ENCODE measurements around the gene TMEM179B.
A peak's percentile ranks its signal among the peaks of the same experiment; 100 is the strongest.
"Not testable (repeated sequence)": the region's sequence is repeated elsewhere in the genome, so short reads cannot be mapped to it uniquely, and the experiment has no call there.

Gene TMEM179B

DNA sequence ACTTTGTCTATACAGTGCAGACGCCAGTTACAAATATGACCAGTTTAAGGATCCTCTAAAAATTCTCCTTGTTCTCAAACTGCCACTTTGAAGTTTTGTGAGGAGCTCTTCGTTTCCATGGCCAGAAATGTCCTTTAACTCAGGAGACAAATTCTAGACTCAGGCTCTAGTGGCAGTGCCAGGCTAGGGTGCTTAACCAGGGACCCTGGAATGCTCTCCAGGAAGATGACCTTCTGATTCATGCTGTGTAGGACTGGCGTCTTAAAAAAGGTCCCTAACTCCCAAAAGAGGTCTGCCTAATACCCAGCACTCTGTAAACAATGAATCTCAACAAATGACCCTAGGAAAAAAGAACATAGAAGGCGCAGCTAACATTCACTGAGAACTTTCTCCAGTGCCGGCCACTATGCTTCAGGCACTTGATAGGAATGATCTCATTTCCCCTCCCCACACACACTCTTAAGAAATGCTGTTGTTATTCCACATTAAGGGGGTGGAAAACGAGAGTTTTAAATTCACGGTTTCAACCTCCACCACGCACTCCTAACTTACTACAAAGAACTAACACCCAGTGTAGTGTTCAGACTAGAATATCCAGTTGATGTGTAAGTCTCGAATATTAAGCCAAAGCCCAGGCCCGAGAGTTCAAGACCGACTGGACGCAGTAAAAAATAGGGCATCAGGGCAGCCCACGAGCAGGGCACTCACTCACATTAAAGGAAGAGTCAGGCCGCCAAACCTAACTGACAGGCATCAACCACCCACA is 17.3 kb downstream of the TMEM179B start:
- Mint-ChIP-seq H3K27ac (peak overlapping the region; percentile 97), H3K36me3 (peaks cover 24% of the 10 kb centered on the region), H3K4me1 (peaks cover 20% of the 10 kb centered on the region), H3K9me3 (no peaks in the 10 kb centered on the region), H3K4me3 (peak overlapping the region; percentile 96), H3K27me3 (no peaks in the 10 kb centered on the region)
- ATAC-seq (ENCODE audit: low read depth) (peak; percentile 6), DNase-seq (ENCODE audit: low spot score in 2 of 2) (no peak)

DNA sequence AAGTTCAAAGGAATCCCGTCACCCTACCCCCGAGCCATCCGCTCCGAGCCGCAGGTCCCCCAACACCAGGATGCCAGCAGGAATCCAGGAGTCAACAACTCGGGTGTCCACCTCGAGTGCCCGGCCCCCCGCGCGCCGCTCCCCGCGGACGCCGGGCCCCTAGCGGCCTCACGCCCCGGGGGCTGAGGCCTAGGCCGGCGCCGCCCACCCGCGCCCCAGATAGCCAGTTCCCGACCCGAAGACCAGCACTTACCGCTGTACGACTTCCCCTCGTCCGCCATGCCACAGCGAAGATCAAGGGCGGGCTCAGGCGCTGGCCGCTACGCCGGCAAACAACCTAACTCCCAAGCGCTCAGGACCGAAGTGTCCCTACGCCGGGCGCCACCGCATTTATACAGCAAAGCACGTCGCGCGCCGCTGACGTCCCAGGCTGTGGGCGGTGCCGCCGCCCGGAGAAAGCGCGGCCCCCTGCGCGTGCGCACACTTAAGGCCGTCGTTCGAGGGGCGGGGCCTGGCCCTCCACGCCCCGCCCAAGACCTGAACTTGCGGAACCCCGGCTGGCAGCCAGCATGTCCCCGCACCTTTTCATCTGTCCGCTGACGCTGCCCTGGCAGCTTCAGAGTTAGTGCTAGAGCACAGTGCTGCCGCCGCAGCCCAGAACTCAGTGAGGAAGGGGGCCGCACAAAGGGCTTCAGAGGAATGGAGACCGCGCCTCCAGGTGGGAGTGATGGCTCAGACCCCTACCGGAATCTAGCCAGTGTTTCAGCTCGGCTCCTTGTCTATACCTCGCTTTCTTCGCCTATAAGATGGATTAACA is 18.1 kb downstream of the TMEM179B start, which contains the start of gene NXF1:
TSS of gene NXF1 (minus strand) at position 365 of the 817 bp plus-strand sequence. CDS start at position 281, 84 bp downstream.
- Mint-ChIP-seq H3K36me3 (peaks cover 18% of the 10 kb centered on the region), H3K27me3 (no peaks in the 10 kb centered on the region), H3K27ac (peak within 1 kb of the TSS; percentile 97), H3K4me1 (peaks cover 20% of the 10 kb centered on the region), H3K4me3 (peak within 1 kb of the TSS; percentile 96), H3K9me3 (no peaks in the 10 kb centered on the region)
- peak; percentile 98 to 99 for DNase-seq (ENCODE audit: low spot score in 2 of 2)
- ATAC-seq (ENCODE audit: low read depth): peak; percentile 87

DNA sequence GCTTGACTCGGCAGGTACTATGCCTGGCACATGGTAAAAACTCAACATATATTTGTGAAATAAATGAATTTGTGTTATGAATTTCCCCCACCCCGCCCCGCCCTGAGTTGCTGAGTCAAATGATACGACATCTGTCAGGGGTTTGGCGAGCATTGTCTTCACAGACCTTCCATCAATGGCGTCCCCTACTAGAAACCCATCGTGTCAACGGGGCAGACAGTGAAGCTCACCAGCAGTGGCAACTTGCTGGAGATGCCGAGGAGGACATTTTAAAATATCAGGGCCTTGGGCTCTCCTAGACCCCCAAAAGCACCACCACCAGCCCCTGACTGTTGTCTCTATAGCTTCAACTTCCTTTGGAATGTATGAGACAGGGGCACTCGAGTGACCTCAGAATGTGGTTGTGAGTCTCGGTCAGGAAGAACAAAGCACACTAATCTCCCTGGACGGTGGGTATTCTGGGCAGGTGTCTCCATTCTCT is 18.8 kb downstream of the TMEM179B start:
- peaks cover 20% of the 10 kb centered on the region for H3K4me1 Mint-ChIP-seq
- peak overlapping the region; percentile 97 for H3K27ac Mint-ChIP-seq
- no peaks in the 10 kb centered on the region for H3K9me3 Mint-ChIP-seq
- H3K4me3 Mint-ChIP-seq: peak overlapping the region; percentile 96
- peaks cover 15% of the 10 kb centered on the region for H3K36me3 Mint-ChIP-seq
- ATAC-seq (ENCODE audit: low read depth) (peak; percentile 9), DNase-seq (ENCODE audit: low spot score in 2 of 2) (no peak)
- H3K27me3 Mint-ChIP-seq: no peaks in the 10 kb centered on the region

DNA sequence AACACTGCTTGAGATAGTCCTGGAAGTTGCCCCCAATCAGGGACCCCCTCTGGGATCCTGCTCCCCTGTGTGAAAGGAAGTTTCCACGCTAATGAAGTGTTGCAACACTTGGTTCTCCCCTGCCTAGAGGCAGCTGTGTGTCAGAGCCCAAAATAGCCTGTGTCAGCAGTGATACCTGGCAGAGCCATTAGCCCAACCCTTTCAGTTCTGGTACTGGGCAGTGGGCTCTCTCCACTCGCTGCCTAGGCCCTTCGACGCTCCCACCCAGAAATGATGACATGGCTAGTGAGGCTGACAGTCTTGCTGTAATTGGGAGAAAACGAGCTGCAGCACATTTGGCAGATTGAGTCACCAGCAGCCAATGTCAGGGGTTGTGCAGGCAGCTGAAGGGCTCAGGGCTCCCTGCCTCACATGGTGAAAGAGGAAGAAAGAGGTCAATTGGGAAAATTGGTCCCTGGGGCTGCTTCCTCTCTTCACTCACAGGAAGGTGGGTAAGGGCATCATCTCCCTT is 19.5 kb downstream of the TMEM179B start:
- H3K9me3 Mint-ChIP-seq: no peaks in the 10 kb centered on the region
- ATAC-seq (ENCODE audit: low read depth) (no peak), DNase-seq (ENCODE audit: low spot score in 2 of 2) (no peak)
- H3K4me3 Mint-ChIP-seq: peak overlapping the region; percentile 96
- H3K36me3 Mint-ChIP-seq: peaks cover 11% of the 10 kb centered on the region
- no peaks in the 10 kb centered on the region for H3K27me3 Mint-ChIP-seq
- H3K4me1 Mint-ChIP-seq: peaks cover 20% of the 10 kb centered on the region
- H3K27ac Mint-ChIP-seq: peak overlapping the region; percentile 28

DNA sequence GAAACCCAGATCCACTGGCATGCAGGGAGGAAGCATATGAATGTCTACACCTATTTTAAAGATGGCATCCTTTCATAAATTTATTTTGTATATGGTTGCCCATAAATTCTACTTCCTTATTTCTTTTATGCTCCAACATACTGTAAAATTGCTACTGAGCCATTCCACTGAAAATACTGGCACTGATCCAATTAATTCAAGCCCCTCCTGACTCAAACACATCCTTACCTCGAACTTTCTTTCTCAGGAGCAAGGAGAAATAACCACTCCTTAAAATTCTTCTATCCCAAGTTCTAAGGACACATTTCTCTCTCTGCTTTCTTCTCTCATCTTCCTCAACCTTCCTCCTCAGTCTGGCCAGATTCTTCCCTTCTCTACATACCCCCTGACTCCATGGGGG is 23.5 kb downstream of the TMEM179B start:
- DNase-seq (ENCODE audit: low spot score in 2 of 2) (no peak), ATAC-seq (ENCODE audit: low read depth) (no peak)
- no peaks in the 10 kb centered on the region for H3K27me3 Mint-ChIP-seq
- no peaks in the 10 kb centered on the region for H3K9me3 Mint-ChIP-seq
- peaks cover 7% of the 10 kb centered on the region for H3K4me1 Mint-ChIP-seq
- H3K36me3 Mint-ChIP-seq: peaks cover 1% of the 10 kb centered on the region
- no peak overlapping the region for H3K27ac Mint-ChIP-seq
- H3K4me3 Mint-ChIP-seq: no peak overlapping the region

DNA sequence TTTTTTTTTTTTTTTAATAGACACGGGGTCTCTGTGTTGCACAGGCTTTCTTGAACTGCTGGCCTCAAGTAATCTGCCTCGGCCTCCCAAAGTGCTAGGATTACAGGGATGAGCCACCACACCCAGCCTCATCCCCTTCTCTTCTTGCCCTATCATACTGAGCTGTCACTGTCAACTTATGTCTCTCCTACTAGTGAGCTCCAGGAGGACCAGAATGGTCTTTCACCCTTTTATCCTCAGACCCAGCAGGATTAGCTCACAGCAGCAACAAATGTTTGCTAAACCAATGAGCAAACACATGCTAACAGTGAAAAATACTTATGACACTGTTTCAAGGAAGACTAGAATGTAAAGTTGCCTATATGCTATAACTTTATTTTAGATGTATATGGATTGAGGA is 24.5 kb downstream of the TMEM179B start:
- no peaks in the 10 kb centered on the region for H3K27me3 Mint-ChIP-seq
- no peaks in the 10 kb centered on the region for H3K9me3 Mint-ChIP-seq
- H3K4me1 Mint-ChIP-seq: peaks cover 5% of the 10 kb centered on the region
- H3K4me3 Mint-ChIP-seq: no peak overlapping the region
- ATAC-seq (ENCODE audit: low read depth) (no peak), DNase-seq (ENCODE audit: low spot score in 2 of 2) (no peak)
- H3K27ac Mint-ChIP-seq: no peak overlapping the region
- H3K36me3 Mint-ChIP-seq: peaks cover 1% of the 10 kb centered on the region

DNA sequence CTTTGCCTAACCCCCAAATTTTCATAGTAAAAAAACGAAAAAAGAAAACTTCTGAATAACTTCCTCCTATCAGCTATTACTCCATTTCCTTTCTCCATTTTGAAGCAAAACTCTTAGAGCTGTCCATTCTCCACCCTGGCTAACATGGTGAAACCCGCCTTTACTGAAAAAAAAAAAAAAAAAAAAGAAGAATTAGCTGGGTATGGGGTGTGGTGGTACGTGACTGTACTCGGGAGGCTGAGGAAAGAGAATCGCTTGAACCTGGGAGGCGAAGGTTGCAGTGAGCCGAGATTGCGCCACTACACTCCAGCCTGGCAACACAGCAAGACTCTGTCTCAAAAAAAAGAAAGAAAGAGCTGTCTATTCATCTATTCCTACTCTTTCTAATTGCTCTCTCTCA is 29.4 kb downstream of the TMEM179B start:
- H3K36me3 Mint-ChIP-seq: peaks cover 10% of the 10 kb centered on the region
- H3K9me3 Mint-ChIP-seq: no peaks in the 10 kb centered on the region
- no peaks in the 10 kb centered on the region for H3K4me1 Mint-ChIP-seq
- no peak overlapping the region for H3K4me3 Mint-ChIP-seq
- DNase-seq (ENCODE audit: low spot score in 2 of 2) (no peak), ATAC-seq (ENCODE audit: low read depth) (no peak)
- no peaks in the 10 kb centered on the region for H3K27me3 Mint-ChIP-seq
- H3K27ac Mint-ChIP-seq: no peak overlapping the region

DNA sequence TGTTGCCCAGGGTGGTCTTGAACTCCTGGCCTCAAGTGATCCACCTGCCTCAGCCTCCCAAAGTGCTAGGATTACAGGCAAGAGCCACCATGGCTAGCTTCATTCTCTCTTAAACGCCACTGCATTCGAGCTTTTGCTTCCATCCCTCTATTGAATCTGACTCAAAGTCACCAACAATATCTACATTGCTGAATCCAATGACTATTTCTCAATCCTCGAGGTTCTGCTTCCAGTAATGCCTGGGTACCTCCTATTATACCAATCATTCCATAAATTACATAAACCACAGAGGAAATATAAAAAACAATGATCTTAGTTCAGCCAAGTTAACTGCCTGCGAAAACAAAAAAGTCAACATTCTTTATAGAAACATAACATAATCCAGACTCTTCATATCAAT is 29.9 kb downstream of the TMEM179B start:
- Mint-ChIP-seq H3K36me3 (peaks cover 10% of the 10 kb centered on the region), H3K9me3 (no peaks in the 10 kb centered on the region), H3K4me3 (no peak overlapping the region), H3K27me3 (no peaks in the 10 kb centered on the region), H3K4me1 (no peaks in the 10 kb centered on the region), H3K27ac (no peak overlapping the region)
- DNase-seq (ENCODE audit: low spot score in 2 of 2) (no peak), ATAC-seq (ENCODE audit: low read depth) (no peak)

DNA sequence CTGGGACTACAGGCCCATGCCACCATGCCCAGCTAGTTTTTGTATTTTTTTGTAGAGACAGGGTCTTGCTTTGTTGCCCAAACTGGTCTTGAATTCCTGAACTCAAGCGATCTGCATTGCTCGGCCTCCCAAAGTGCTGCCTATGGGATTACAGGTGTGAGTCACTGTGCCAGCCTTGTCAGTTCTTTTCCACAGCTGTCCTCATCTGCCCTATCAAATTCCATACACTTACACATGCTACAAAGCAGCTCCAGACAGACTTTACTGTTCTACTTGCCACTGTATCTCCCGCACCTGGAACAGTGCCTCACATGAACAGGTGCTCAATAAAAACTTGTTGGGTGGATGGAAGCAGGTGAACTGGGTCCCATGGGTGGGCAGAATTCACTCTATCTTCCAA is 36.5 kb downstream of the TMEM179B start:
- no peak for DNase-seq (ENCODE audit: low spot score in 2 of 2)
- Mint-ChIP-seq H3K27ac (peak overlapping the region; percentile 0), H3K9me3 (no peaks in the 10 kb centered on the region), H3K27me3 (no peaks in the 10 kb centered on the region), H3K4me1 (peaks cover 4% of the 10 kb centered on the region), H3K4me3 (no peak overlapping the region), H3K36me3 (peaks cover 28% of the 10 kb centered on the region)
- ATAC-seq (ENCODE audit: low read depth): no peak

DNA sequence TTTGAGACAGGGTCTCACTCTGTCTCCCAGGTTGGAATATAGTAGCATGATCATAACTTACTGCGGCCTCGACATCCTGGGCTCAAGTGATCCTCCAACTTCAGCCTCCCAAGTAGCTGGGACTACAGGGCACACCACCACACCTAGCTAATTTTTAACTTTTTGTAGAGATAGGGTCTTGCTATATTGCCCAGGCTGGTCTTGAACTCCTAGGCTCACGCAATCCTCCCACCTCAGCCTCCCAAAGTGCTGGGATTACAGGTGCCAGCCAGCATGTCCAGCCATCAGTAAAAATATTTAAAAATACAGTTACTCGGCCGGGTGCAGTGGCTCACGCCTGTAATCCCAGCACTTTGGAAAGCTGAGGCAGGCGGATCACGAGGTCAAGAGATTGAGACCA is 40.9 kb downstream of the TMEM179B start:
- H3K4me1 Mint-ChIP-seq: peaks cover 19% of the 10 kb centered on the region
- not testable (repeated sequence) for H3K4me3 Mint-ChIP-seq; DNase-seq (ENCODE audit: low spot score in 2 of 2); H3K27me3 Mint-ChIP-seq; H3K9me3 Mint-ChIP-seq; ATAC-seq (ENCODE audit: low read depth); H3K27ac Mint-ChIP-seq
- peaks cover 20% of the 10 kb centered on the region for H3K36me3 Mint-ChIP-seq

DNA sequence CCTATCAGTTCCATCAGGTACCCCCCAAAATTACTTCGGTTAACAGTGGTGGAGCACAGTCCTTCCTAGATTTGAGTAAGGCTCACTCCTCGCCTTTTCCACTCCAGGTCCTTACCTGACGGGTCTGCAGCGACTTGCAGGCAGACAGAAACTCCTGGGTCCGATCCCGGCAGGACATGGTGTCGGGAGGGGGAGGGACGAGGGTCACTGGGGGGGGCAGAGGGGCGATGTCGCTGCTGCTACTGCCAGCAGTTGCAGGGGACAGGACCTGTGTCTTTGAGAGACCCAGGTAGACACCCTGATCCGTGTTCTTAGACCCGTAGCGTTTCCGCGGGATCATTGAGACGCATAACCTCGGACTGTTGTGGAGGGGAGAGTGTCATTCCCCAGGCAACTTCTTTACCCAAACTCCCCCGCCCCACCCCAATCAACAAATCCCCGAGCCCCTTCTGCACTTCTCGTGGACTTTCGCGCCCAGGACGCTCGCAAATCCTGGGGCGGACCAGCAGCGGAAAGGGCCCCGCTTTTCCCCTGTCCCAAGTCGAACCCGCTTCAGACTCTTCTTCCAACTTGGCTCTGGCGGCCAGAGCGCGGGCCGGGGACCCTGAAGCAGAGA is 43.8 kb downstream of the TMEM179B start:
- H3K27me3 Mint-ChIP-seq: no peaks in the 10 kb centered on the region
- H3K36me3 Mint-ChIP-seq: peaks cover 18% of the 10 kb centered on the region
- DNase-seq (ENCODE audit: low spot score in 2 of 2): no peak
- peak overlapping the region; percentile 95 for H3K27ac Mint-ChIP-seq
- no peaks in the 10 kb centered on the region for H3K9me3 Mint-ChIP-seq
- ATAC-seq (ENCODE audit: low read depth): no peak
- H3K4me1 Mint-ChIP-seq: peaks cover 27% of the 10 kb centered on the region
- peak overlapping the region; percentile 88 for H3K4me3 Mint-ChIP-seq

DNA sequence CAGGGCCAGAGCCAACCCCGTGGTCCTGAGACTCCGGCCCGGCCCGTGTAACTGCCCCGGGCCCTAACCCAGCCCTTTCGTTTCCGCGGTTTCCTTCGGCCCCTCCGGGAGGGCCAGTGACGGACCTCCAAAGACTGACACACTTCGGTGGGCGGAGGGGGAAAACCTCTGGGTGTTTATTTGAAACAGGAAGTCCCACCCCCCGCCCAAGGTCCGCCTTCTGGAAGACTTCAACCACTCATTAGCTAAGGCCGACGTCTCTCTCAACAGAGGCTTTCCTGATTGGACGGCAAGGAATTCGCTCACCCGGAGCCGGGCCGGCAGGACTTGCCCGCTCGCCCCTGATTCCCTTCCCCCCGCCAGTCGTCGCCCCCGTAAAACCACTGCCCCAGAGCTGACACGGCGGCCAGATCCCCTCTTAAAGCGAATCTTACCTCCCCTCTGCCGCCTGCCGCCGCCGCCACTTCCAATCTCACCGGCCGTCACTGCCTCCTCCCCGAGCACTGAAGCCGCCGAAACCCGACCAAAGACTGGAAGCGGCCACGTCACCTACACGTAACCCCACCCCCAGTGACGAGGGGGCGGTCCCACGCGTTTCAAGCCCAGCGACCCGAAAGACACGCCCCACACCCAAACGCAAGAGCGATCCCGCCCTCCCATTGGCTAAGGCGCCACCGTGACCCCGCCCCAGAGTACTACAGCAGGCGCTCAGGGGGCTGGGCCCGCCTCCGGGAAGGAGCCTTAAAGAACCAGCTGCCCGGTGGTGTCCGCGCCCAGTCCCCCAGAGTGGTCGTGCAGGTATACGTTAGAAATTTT is 44.5 kb downstream of the TMEM179B start, which contains the start of gene STX5:
TSS of gene STX5 (minus strand) at position 532 of the 816 bp plus-strand sequence. CDS start 808 bp downstream, outside the sequence.
- DNase-seq (ENCODE audit: low spot score in 2 of 2) (peak; percentile 98 to 99), ATAC-seq (ENCODE audit: low read depth) (peak; percentile 88)
- Mint-ChIP-seq H3K4me1 (peaks cover 30% of the 10 kb centered on the region), H3K27ac (peak within 1 kb of the TSS; percentile 95), H3K36me3 (peaks cover 21% of the 10 kb centered on the region), H3K27me3 (no peaks in the 10 kb centered on the region), H3K9me3 (no peaks in the 10 kb centered on the region), H3K4me3 (peak within 1 kb of the TSS; percentile 88)
